HG03432 (cell line): Measurements from ENCODE around the gene UBE2E2.

Experiments
- ATAC-seq: cut with Tn5 transposase; IDR thresholded peaks from one replicate; pipeline ENCODE4 v1.9.1; 2021; ENCODE audit warnings: mild to moderate bottlenecking, moderate library complexity; ENCODE audit not compliant: unreplicated experiment

UBE2E2 gene

DNA sequence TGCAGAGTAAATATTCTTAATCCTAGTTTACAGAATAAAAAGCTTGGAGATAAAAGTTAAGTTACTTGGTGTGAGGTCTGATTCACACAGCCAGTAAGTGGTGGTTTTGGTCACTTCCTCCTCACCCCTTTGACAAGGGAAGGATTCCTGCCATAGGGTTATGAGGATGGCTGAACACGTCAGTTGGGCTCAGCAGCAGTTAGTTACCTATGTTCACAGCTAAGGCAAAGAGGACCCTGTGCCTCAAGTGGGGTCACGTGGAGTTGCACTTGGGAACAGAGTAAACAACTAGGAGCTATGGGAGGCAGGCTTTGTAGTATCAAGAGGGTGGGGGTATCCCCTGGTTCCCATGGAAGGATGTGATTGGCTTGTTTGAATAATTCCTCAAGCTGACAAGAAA is 232.2 kb downstream of the UBE2E2 start:
- ATAC-seq: no peak

DNA sequence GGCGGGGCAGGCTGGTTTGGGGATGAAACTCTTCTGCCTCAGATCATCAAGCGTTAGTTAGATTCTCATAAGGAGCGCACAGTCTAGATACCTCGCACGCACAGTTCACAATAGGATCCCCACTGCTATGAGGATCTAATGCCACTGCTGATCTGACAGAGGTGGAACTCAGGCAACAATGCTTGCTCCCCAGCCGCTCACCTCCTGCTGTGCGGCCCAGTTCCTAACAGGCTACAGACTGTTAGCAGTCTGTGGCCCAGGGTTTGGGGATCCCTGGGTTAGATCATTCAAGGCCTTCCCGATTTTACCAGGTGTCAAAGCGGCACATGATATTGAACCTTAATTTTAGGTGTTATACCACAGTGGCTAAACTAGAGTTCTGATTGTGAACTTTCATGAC is 232.8 kb downstream of the UBE2E2 start:
- no peak for ATAC-seq

DNA sequence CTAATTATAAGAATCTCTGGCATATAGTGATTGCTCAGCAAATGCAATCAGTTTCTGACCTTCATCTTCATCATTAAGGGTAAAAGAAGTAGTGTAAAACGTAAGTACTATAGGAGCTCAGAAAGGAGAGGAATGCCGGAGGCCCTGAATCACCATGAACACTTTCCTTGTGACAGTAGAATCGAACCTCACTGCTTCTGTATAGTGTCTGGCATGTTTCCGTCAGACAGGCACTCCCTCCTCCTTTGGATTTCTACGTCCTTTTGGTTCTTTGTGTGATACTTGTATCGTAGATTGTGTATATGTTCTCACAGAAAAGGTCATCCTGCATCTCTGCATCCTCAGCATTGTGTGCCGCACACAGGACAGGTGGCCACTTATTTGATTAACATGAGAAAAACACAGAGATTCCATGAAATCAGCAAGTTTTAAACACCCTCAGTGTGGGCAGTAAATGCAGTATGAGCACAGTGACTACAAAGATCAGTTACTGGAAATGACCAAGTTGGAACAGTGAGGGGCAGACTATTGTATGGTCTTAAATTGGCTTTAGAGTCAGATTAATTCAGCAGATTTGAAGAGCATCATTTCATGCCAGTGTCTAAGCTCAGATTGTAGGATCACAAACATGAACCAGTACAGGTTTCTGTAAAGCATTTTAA is 234.5 kb downstream of the UBE2E2 start:
- no peak for ATAC-seq

DNA sequence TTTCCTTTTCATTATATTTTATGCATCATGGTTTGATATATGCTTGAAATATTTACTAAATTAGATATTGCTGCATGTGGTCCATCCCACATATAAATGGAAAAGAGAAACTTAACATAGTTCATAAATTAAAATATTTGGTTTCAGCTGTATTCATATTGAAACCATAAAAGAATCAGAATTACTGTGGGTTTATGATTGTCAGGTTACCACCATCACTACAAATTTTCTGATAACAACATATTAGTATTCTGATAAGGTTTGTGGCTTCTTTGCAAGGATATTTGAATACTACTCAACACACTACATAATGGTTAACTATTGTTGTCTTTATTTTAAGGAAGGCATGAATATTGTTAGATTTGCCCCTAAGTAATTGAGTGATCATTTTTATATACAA is 235.5 kb downstream of the UBE2E2 start:
- peak; percentile 47 for ATAC-seq

DNA sequence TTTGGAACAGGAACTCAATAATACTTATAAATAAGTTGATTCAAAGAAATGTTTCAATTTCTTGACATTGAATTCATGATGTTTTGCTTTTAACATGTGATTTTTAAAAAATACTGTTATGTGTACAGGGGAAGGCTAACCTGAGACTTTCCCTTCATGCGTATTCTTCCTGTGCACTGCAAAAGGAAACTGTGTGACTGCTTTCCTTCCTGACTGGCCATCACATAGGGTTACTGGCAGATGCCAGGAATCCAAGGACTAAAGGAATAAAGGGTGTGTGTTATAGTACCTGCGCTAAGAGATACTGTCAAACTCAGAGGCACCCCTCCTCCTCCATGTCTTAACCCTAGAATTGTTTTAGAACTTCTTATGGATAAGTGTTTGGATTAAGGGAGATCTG is 236.0 kb downstream of the UBE2E2 start:
- no peak for ATAC-seq

DNA sequence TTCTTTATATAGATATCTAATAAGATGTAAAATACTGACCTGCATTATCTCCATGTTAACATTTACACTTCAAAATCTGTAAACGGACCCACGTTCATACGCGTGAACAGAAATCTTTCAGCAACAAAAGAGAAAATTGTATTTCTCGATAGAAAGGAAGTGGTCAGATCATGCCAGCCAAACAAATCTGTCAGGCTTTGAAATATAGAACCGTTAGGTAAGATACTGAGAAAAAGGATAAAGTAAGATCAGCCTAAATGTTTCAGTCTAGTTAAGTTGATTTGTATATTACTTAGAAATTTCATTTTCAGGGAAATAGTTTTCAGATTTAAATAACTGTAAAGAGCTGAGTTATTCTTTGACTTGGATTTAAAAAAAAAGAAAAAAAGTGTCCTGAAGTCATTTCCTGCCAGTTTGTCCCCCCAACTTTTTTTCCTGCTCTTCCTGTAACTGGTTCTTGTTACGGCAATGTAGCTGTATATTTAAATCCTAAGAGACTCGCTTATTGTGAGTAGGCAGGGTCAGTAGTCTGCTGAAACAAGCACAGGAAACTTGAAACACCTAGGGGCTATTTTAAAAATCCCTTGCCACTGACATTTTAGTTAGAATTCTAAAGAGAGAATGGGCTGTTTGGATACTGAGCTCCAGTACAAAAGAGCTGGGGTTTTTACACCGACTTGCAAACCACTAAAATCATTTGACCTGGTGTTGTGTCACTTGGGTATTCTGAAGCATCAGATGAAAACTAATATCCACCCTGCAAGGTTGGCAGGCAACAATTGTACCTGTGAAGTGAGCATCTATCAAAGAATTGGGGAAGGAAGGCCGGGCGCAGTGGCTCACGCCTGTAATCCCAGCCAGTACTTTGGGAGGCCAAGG is 237.5 kb downstream of the UBE2E2 start:
- ATAC-seq: no peak

DNA sequence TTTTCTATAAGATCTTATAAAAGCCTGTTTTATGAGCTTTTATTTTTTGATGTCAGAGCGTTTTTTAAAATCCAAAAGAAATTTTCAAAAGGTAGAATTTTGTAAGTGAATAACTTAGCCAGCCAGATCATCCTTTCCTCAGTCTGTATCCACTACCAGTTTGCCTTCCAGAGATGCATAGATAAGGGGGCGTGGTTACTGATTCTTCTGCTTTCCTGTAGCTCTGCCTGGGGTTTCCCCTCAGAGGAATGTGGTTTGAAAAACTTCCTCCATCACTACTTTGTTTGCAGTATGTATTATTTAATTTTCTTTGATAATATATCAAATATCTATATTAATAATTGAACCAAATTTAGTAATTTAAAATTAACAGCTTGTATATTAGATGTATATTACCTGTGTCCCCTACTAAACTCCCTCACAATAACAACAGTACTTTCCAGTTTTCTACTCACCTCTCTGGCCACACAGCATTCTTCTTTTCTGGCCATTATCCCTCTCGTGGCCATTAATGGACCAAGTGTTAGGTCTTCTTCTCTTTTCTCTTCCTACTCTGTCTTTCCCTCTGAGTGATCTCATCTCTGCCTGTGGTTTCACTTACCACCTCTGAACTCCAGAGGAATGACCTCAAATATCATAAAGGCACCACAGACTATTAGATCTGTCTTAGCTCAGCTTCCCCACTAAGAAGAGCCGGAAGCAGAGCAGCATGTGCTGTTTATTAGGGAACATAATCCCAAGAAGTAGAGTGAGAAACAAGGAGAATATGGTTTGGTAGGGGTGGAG is 239.7 kb downstream of the UBE2E2 start:
- peak; percentile 61 for ATAC-seq

DNA sequence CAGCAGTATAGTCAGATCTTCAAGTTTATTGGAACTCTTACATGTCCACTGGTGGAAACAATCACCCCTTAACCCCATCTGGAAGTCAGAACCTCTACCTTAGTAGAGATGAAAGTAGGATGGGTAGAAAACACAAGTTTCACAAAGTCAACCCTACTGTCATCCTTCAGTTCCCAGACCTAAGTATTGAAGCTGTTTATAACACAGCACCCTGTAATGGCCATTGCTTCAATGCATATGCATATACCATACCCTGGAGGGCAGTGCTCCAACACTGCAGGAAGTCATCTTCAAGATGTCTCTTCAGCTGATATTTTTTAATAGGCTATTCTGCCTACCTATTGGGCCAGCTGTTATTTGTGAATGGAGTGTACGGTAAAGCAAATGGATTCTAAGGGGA is 241.3 kb downstream of the UBE2E2 start:
- no peak for ATAC-seq

DNA sequence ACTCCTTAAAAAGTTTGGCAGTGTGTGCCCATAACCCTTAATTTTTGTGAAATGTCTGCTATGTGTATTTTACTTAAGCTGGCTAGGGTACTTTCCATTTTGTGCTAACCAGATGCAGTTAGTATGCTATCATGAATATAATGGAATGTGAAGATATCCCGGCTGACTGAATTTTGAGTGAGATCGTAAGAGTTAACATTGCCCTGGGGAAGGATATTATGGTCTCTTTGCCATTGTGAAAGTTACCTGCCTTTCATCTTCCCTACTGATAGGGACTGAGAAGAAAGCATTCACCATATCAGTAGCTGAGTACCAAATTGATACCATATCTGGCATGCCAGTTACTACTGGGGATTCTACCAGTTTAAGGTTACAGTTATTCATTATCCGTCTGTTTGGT is 243.2 kb downstream of the UBE2E2 start:
- no peak for ATAC-seq

DNA sequence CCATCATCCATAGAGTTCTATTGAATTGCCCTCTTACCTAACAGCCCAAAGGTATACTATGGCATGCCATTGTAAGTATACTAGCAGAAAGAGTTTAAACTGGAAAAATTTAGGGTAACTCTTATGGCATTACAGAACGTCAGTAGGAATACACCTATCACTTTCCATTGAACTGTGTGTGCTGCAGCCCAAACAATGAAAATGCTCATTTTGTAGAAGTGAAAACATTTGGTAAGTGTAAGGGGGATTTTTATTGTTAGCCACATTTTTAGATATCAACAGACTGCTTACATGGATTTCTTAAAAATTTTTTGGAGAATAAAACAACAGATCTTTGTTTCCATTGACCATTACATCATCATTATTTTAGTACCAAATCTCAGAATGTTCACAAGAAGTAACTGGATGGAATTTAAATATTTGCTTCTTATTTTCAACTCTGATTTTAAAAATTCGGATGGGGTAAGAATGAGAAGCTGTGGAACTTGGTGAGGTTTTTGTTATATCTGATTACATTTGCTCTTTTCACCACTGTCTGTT is 245.9 kb downstream of the UBE2E2 start:
- ATAC-seq: no peak

DNA sequence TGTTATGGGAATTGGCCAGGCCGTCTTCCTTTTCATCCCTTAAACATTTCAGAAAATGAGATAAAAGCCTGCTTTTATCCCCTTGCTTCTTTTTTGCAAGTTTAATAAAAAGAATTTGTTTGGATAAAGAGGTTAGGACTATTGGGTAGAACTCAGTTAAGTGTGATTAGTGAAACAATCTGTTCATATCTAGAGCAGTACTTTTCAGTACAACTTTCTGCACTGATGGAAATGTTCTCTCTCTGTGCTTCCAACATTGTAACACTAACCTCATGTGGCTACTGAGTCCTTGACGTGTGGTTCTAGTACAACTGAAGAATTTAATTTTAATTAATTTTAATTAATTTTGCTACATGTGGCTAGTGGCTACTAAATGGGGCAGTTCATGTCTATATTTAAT is 246.9 kb downstream of the UBE2E2 start:
- no peak for ATAC-seq

DNA sequence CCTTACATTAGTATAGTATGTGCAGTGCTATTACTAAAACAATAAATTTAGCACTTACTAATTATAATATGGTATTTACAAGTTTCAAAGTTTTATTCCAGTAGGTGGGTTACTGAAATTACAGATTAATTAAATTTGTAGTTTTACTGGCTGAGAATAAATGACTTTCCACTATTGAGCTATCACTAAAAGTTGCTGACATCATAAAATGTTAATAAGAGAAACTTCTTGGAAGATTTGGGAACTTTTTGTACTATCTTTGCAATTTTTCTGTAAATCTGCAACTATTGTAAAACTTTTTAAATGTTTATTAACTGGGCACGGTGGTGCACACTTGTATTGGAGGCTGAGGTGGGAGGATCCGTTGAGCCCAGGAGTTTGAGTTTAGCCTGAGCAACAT is 247.7 kb downstream of the UBE2E2 start:
- ATAC-seq: no peak

DNA sequence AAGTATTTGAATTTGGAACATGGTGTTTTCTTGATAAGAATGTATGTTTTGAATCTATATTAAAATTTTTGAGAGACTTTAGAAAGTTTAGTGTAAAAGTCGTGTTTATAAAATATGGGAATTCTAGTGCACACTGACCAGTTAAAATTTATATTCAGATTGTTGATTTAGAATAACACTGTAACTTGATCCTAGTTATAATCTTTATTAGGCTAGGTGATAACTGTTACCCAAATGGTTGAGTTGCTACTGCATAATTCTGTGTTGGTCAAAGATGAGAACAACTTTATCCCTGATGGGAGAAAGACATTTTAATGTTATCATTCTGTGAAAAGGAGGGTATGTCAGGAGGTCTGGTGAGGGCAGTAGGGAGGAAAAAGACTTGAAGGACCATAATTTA is 249.3 kb downstream of the UBE2E2 start:
- no peak for ATAC-seq

DNA sequence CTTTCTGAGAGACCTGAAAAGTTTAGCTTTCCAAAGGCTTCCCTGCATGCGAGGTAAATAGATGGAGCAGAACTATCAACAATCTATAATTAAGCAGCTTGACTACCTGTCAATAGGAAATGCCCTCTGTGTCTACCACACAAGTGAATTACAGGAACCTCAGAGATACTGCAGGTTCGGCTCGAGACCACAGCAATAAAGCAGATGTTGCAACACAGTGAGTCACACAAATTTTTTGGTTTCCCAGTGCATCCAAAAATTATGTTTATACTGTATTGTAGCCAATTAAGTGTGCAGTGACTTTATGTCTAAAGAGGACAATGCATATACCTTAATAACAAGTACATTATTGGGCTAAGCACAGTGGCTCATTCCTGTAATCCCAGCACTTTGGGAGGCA is 252.0 kb downstream of the UBE2E2 start:
- ATAC-seq: no peak

DNA sequence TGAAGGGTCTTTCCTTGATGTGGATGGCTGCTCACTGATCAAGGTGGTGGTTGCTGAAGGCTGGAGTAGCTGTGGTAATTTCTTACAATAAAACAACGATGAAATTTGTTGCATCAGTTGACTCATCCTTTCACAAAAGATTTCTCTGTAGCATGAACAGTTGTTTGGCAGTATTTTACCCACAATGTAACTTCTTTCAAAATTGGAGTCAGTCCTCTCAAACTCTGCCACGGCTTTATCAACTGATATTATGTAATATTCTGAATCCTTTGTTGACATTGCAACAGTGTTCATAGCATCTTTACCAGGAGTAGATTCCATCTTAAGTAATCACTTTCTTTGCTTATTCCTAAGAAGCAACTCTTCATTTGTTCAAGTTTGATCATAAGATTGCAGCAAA is 252.6 kb downstream of the UBE2E2 start:
- no peak for ATAC-seq

DNA sequence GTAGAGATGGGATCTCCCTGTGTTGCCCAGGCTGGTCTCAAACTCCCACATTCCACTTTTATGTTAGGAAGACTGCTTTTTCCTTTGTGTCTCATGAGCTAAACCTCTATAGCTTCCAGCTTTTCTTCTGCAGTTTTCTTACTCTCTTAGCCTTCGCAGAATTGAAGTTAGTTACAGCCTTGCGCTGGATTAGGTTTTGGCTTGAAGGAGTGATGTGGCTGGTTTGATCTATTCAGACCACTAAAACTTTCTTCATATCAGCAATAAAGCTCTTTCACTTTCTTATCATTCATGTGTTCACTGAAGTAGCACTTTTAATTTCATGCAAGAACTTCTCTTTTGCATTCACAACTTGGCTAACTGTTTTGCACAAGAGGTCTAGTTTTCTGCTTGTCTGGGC is 254.6 kb downstream of the UBE2E2 start:
- no peak for ATAC-seq

DNA sequence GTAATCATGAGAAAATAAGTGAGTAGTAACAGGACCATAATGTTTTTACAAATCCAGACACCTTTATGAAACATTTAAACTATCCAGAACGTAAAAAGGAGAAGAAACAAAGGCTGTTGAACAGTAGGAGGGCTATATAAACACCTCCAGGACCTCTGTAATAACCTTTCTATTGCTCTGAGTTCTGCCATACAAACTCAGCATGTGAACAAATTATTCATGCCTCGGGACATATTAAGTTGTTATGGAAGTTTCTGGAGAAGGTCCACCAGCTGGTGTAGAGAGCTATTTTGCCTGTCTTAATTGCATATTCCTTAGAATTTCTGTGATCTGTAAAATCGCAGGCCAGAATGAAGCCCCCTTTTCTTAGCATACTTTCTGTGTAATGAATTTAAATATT is 256.3 kb downstream of the UBE2E2 start:
- ATAC-seq: no peak

DNA sequence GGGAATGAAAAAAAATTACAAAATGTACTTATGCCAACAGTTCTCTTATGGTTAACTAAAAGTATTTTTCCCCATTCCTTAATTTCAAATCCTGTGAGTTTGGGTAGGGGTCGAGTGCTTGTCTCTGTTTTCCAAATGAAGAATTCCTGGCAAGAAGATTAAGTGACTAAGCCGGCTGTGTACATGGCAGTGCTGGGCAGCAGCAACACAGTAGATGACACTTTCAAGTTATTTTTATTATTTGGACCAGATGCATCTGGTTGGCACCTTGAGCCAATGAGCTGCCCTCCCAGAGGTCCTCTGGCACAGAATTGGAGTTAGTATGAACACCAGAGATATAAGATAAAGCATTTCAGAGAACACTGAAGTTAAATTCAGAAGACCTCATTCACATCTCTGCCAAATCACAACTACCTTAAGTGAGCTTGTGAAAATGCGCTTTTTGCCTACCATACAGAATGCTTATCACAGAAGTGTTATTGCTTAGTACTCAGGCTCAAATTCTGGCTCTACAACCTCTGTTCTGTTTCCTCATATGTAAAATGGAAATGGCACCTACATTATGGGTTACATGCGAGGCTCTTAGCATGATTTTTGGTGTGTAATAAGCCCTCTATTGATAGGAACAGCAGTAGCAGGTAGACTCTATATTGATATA is 256.9 kb downstream of the UBE2E2 start:
- ATAC-seq: no peak

DNA sequence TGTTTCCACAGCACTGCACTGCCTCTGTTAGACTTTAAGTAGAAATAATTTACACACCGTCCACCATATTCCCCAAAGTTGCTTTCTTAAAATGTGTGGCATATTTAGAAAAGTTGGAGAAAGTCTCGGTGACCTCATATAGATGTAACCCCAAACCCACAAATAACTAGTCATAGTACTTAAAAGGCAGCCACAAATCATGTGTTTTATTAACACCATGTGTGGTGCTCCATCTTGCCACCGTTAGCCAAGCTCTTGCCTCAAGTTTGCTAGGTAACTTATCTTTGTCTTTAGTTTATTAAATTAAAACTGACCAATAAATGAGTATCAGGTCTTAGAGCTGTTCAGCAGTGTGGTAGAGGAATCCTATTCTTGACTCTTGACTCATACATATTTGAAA is 257.9 kb downstream of the UBE2E2 start:
- ATAC-seq: no peak

DNA sequence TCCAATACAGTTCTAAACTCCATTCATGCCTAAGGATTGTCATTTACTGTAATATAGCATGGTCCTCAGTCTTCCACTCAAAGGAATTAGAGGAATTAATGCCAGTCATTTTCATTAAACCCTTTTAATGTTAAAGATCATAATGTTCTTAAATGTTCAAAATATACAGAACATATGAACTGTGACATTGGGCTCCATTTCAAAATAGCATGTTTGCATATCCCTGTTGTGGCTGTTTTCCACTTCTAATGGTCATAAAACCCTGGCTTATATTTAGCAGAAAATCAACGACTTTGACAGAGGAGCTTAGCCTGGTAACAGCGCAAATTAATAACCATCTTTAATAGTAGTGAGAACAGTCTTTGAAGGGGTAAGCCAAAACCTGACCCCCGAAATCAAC is 260.7 kb downstream of the UBE2E2 start:
- ATAC-seq: no peak

DNA sequence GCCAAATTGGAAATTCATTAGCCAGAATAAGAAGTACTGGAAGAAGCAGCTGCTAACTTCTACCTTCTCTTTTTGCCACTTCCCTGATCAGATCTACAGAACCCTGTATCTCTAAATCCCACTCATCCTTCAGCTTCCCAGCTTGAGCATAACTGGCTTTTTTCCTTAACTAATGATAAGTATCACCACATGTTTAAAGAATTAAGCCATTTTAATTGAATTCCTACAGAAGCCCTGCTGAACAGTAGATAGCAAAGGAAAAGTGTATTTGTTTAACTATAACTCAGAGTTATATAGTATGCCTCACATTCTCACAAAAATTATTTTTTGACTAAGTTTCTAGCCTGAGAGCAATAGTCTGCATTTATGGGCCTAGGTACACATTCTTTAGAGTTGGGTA is 262.4 kb downstream of the UBE2E2 start:
- ATAC-seq: no peak
